GM03348 (cell line): Measurements from ENCODE around the gene MAP1LC3B.
"Not testable (repeated sequence)": the region's sequence is repeated elsewhere in the genome, so short reads cannot be mapped to it uniquely, and the experiment has no call there.

Source experiments
- DNase-seq: peaks from one replicate; pipeline ENCODE4 v3.0.0; 2012; ENCODE audit warnings: low spot score

The MAP1LC3B gene

DNA sequence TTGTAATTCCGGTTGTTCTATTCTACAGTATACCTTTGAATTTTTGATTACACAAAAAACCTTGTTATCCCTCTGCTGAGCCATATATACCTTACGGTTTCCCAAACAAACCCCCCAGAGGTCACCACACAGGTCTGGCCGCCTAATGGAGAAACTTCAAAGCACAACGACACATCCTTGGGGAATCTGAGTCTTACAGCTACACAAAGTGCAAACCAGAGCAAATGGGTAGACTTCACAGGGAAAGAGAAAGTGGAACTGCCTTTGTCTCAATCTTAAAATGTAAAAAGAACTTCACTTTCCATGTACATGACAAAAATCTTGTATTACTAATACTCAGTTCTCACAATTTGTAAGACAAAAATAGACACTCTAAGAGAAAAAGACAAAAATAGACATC, 11.3 kb upstream of the MAP1LC3B start:
- DNase-seq: no peak

- DNase-seq: no peak
These were observed 9.9 kb upstream of the MAP1LC3B start for GRCh38 chr16:87382023-87382785.

GRCh38 chr16:87383505-87384161, 8.5 kb upstream of the MAP1LC3B start, which contains the start of gene FBXO31:
TSS of gene FBXO31 (minus strand) at chr16:87383776. CDS start at chr16:87383744, 32 bp downstream.
- DNase-seq: peak; percentile 95

- peak; percentile 71 for DNase-seq
These were observed 7.8 kb upstream of the MAP1LC3B start for GRCh38 chr16:87384162-87384874.

DNA sequence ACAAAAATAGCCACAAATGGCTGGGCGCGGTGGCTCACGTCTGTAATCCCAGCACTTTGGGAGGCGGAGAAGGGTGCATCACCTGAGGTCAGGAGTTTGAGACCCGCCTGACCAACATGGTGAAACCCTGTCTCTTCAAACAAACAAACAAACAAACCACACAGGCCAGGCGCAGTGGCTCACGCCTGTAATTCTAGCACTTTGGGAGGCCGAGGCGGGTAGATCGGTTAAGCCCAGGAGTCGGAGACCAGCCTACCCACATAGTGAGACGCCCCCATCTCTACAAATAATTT, 7.3 kb upstream of the MAP1LC3B start:
- DNase-seq: not testable (repeated sequence)

- peak; percentile 95 for DNase-seq
These were observed 4.0 kb upstream of the MAP1LC3B start for GRCh38 chr16:87387942-87388817.

GRCh38 chr16:87388818-87389134, 3.4 kb upstream of the MAP1LC3B start:
- DNase-seq: no peak

DNA sequence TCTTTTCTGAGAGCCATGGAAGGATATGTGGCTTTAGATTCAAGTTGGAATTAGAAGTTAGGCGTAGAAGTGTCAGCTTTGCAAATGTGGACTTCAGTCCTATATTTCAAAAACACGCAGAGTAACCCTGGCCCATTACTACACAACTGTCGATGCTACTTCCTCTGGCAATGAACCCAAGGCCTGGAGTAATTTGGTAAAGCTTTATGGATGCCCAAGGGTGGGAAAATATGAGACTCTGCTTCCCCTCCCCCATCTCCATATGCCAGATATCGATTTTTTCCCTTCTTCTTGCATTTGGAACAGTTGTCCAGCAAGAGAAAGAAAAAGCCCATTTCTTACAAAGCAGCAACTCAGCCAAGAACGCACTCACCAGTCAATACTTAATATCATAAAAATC, 2.9 kb upstream of the MAP1LC3B start:
- no peak for DNase-seq

DNA sequence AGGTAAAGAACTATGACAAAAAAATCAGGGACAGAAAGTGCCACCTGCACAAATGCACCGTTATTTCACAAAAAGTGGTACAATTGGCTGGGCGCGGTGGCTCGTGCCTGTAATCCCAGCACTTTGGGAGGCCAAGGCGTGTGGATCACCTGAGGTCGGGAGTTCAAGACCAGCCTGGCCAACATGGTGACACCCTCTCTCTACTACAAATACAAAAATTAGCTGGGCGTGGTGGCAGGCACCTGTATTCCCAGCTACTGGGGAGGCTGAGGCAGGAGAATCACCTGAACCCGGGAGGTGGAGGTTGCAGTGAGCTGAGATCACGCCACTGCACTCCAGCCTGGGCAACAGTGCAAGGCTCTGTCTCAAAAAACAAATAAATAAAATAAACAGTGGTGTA, 2.2 kb upstream of the MAP1LC3B start:
- not testable (repeated sequence) for DNase-seq

DNA sequence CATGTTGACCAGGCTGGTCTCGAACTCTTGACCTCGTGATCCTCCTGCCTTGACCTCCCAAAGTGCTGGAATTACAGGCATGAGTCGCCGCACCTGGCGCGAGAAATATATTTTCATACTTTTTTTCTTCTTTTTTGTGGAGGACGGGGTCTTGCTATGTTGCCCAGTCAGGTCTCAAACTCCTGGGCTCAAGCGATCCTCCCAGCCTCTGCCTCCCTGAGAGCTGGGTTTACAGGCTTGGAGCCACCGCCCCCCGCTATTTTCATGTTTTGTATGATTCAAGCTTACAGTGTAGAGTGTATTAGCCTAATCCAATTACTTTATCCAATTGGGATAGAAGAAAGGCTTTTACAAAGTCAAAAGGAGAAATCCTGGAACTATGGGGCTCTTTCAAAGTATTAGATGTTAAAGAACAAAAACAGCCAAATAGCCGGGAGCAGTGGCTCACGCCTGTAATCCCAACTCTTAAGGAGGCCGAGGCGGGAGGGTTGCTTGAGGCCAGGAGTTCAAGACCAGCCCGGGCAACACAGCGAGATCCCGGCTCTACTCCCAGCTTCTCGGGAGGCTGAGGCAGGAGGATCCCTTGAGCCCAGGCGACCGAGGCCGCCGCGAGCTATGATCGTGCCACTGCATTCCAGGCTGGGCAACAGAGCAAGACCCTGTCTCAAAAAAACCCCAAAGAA, 1.4 kb upstream of the MAP1LC3B start:
- no peak for DNase-seq

DNA sequence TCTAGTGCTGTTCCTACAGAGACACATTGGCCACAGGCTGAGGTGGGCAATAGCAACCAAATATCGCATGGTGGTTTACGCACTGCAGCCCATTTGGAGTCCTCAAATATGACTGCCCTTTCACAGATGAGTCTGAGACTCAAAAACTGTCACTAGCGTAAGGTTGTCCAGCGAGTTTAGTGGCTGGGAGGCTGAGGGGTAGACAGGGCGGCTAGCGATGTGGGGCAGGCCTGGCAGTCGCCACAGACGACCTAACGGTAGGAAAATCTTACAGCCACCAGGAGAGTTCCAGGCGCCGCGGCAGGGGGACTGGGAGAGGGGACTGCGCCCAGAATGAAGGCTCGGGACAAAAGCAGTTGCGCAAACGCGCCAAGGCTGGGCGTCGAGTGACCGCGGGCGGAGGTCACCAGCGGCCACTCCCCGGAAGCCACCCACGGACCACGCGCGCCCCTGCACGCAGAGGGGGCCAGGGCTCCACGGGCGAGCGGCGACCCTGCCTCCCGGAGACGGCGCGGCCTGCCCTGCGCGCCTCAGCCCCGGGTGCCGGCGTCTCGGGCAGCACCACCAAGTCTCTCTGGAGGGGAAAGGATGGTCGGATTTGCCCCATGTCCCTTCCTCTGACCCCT, 699 bp upstream of the MAP1LC3B start:
- peak; percentile 44 for DNase-seq

- DNase-seq: peak; percentile 56
These were observed 914 bp downstream of the MAP1LC3B start for GRCh38 chr16:87392821-87393679.

DNA sequence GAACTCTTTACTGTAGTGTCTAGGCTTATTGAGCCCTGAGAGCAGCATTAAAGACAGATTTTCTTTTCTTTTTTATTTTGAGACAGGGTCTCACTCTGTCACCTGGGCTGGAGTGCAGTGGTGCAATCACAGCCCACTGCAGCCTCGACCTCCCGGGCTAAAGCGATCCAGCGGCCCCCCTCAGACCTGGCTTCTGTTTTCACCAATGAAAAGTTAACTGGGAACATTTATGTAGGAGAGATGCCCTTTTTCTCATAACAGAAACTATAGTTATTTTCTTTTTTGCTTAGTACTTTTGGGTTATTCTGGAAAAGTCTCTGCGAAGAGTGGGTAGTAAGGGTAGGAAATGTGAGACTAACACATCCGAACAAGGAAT, 1.5 kb downstream of the MAP1LC3B start:
- no peak for DNase-seq

DNA sequence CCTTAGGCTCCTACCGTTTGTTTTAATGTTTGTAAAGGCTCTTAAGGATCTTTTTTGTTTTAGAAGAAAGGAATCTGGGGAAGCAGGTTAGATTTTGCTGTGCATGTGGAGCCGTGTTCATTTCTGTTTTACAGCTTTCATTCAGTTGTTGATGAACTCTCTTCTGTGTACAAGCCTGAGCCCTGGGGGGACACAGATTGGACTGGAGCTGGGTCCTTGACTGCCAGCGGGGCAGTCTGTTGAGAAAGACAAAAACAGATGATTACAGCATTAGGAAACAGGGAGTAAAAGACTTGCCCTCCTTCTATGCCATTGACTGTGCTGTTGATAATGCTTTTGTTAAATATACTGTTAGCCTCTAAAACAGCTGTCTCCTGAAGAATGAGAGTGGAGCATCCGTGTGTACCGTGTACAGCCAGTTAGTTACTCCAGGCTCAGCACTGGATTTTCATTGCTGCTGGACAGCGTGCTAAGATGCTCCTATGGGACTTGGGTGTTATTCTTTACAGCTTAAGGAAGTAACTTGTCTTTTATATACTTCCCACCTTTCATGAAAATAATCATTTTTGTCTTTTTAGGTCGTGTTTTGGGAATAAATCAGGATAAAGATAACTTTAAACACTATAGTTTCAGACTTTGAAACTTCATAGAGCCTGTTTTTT, 3.2 kb downstream of the MAP1LC3B start:
- no peak for DNase-seq

DNA sequence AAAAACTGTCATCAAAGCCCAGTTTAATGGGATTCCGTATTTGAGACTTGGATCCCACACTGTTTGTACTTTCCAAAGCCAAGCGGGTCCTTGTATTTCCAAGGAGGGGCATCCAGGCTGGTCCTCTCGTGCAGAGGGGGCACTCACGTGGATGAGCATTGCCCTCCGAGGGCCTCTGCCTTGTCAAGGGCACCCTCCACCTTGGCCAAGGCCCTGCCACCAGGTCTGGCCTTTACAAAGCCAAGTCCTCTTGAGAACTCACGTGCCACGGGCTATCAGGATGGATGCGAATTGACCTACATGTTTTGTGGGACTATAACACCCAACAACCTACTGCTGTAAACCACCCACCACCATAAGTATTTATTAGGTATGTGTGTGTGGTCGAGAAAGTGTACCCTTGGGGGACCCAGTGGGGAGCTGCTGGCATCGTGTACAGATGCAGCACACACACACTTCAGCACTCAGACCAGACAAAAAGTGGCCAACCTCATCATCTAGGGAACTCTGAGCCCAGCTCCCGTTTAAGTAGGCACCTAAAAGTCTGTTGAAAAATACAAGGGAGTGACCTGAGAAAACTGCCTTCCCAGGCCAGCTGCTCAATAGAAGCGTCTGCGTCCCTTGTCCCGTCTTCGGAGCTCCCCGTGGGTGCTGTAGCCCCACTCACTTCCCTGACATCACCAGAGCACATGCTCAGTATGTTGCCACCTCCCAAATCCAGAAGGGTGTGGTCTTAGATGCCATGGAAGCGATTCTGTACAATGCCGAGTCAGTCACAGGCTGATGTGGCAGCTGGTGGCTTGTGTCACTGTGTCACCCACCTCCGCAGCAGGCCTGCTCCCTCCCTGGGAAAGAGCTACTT, 12.9 kb downstream of the MAP1LC3B start:
- DNase-seq: no peak

- no peak for DNase-seq
These were observed 14.5 kb downstream of the MAP1LC3B start for GRCh38 chr16:87406495-87407088.

DNA sequence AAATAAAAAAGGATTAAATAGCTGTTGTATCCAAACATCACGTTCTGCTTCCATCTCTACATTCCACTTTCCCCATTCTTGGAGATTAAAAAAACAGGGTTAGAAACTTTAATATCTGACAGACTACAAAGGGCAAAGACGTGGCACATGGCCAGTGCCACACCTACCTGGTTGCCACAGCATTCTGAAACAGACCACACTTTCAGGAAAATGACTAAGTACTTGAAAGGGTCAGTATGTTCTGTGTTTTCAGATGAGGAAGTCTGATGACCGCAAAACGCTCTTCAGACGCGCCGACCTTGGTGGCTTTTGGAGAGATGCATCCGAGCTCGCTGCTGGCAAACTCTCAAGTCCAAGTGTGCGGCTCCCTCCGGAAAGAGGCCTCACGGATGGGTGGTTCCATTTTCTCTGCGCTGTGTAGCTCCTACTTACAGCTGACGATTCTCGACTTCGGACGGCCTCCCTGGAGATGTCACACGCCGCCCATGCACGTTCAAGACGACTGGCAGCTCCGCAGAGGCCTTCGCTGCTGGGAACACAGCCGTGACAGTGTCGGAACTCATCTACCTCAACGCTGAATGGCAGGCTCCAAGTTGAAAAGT, 15.5 kb downstream of the MAP1LC3B start:
- no peak for DNase-seq

GRCh38 chr16:87409153-87409552, 17.0 kb downstream of the MAP1LC3B start:
- no peak for DNase-seq
